BLaER1 (cell line): ENCODE results near the gene UBAC2.

Source experiments
- H3K27ac ChIP-seq: shearing (Covaris generic); formaldehyde crosslinking; 2 replicates; pipeline ENCODE4 v1.8.1; 2022
- H3K27me3 ChIP-seq: shearing (Covaris generic); formaldehyde crosslinking; 2 replicates; pipeline ENCODE4 v1.8.1; 2022
- H3K36me3 ChIP-seq: shearing (Covaris generic); formaldehyde crosslinking; 2 replicates; pipeline ENCODE4 v1.8.1; 2022
- H3K4me1 ChIP-seq: shearing (Covaris generic); formaldehyde crosslinking; 2 replicates; pipeline ENCODE4 v1.8.1; 2022
- H3K4me2 ChIP-seq: shearing (Covaris generic); formaldehyde crosslinking; 2 replicates; pipeline ENCODE4 v1.8.1; 2022
- H3K4me3 ChIP-seq: shearing (Covaris generic); formaldehyde crosslinking; 2 replicates; pipeline ENCODE4 v1.8.1; 2022
- H3K9ac ChIP-seq: shearing (Covaris generic); formaldehyde crosslinking; 2 replicates; pipeline ENCODE4 v1.8.1; 2022
- H3K9me3 ChIP-seq: shearing (Covaris generic); formaldehyde crosslinking; 2 replicates; pipeline ENCODE4 v1.8.1; 2022
- H4K20me1 ChIP-seq: shearing (Covaris generic); formaldehyde crosslinking; 2 replicates; pipeline ENCODE4 v1.8.1; 2022
- Cebpa-rat ChIP-seq: shearing (Covaris generic); IDR thresholded peaks from 2 replicates; pipeline ENCODE4 v1.8.1; 2022

UBAC2 gene

DNA sequence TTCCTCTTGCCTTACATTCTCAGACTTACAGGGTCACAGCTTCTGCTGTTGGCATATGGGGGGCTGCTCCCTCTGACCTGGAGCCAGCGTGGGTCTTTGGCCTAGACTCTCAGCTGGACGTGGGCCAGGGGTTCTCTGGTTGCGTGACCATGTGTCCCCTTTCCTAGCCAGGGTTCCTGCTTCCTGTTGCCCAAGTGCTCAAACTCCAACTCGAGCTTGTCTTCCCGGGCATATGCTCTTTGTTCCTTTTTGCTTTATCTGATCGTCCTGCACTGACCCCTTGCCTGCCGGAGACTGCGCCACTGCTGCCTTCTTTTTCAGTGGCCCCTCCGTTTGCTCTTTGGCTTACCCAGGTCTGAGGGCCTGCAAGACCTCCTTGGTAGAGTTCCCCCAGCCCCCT, 131.8 kb downstream of the UBAC2 start:
- no peaks in the 10 kb centered on the region for H3K9me3 ChIP-seq
- no peak overlapping the region for H3K9ac ChIP-seq
- TF ChIP-seq Cebpa-rat, result no peak
- no peak overlapping the region for H3K27ac ChIP-seq
- peaks cover 45% of the 10 kb centered on the region for H3K36me3 ChIP-seq
- H3K4me1 ChIP-seq, result peaks cover 41% of the 10 kb centered on the region
- no peaks in the 10 kb centered on the region for H3K27me3 ChIP-seq
- H3K4me3 ChIP-seq, result no peak overlapping the region
- no peak overlapping the region for H3K4me2 ChIP-seq
- peaks cover 42% of the 10 kb centered on the region for H4K20me1 ChIP-seq

DNA sequence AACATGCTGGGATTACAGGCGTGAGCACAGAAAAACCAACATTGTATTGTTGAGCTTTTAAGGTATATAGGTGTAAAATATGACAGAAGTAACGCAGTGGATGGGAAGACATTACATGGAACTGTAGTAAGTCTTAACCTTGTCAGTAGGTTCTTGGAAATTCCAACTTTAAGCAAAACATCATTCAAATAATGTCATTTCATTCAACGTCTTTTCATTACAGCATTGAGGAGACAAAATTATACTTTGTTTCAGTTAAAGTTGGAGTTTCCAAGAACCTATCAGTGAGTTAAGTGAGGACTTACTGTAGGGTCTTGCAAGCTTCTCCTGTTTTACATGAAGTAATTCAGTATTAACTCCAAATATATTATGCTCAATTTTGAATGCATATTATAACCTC, 133.6 kb downstream of the UBAC2 start:
- H3K4me1 ChIP-seq, result peaks cover 41% of the 10 kb centered on the region
- no peak overlapping the region for H3K27ac ChIP-seq
- H3K27me3 ChIP-seq, result no peaks in the 10 kb centered on the region
- H3K9me3 ChIP-seq, result no peaks in the 10 kb centered on the region
- no peak for TF ChIP-seq Cebpa-rat
- no peak overlapping the region for H3K4me3 ChIP-seq
- peaks cover 42% of the 10 kb centered on the region for H3K36me3 ChIP-seq
- H4K20me1 ChIP-seq, result peaks cover 50% of the 10 kb centered on the region
- H3K9ac ChIP-seq, result no peak overlapping the region
- peak overlapping the region; percentile 52; the same call in 1 of the 2 replicates for H3K4me2 ChIP-seq

DNA sequence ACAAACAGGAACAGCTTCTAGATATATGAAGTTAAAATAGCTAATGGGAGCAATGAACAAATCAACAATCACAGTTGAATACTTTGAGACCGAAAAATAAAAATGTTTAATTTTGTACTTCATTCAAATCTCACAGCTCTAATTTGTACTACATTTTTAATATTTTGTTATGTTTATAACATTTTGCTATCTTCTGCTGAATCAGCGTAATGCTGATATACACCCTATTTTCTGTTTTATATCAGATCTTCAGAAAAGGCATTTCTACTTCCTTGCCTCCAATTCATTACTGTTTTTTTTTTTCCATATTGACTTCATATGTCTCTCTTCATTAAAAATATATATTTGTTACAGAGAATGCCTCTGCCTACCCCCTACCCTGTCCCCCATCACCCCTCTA, 134.4 kb downstream of the UBAC2 start:
- no peak overlapping the region for H3K4me3 ChIP-seq

DNA sequence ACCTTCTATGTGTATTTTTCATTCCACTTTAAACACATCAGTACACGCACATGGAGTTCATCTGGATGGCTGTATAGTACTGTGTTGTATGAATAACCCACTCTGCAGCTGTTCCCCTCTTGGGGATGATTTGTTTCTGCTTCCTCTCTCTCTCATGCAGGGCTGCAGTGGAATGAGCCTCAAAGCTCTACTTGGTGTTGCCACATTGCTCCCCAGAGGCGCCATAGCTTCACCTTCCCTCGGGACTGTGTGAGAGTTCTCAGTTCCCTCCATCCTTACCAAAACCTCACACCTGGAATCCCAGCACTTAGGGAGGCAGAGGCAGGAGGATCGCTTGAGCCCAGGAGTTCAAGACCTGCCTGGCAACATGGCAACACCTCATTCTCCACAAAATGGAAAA, 134.9 kb downstream of the UBAC2 start:
- no peaks in the 10 kb centered on the region for H3K27me3 ChIP-seq
- no peak overlapping the region for H3K9ac ChIP-seq
- peak; percentile 68; the same call in 1 of the 2 replicates for TF ChIP-seq Cebpa-rat
- no peaks in the 10 kb centered on the region for H3K9me3 ChIP-seq
- peaks cover 51% of the 10 kb centered on the region for H4K20me1 ChIP-seq
- peaks cover 42% of the 10 kb centered on the region for H3K36me3 ChIP-seq
- no peak overlapping the region for H3K27ac ChIP-seq
- H3K4me2 ChIP-seq, result peak overlapping the region; percentile 52
- H3K4me1 ChIP-seq, result peaks cover 41% of the 10 kb centered on the region
- H3K4me3 ChIP-seq, result no peak overlapping the region

More for the DNA sequence above, 134.4 kb downstream of the UBAC2 start:
- peak overlapping the region; percentile 52 for H3K4me2 ChIP-seq
- no peaks in the 10 kb centered on the region for H3K9me3 ChIP-seq
- peaks cover 40% of the 10 kb centered on the region for H3K36me3 ChIP-seq
- H3K27me3 ChIP-seq, result no peaks in the 10 kb centered on the region
- no peak overlapping the region for H3K9ac ChIP-seq
- peaks cover 41% of the 10 kb centered on the region for H3K4me1 ChIP-seq
- H3K27ac ChIP-seq, result no peak overlapping the region
- TF ChIP-seq Cebpa-rat, result no peak
- H4K20me1 ChIP-seq, result peaks cover 51% of the 10 kb centered on the region

DNA sequence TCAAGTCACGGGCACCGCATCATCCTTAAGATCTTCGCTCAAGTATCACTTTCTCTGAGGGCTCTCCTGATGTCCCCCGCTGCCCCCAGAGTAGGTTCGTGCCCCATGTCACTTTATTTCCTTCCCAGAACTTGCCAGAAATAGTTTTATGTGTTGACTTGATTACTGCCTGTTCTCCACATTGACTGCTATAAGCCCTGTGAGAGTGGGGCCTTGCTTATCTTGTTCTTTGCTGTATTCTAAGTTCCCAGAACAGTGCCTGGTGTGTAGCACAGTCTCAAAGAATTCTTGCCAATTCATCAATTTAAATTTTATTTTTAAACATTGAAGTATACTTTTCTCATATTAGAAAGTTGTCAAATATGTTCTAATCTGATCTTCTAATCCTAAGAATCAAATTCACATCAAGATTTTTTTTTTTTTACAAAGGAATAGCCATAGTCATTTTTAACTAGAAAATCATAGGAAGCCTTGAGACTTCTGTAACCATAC, 138.6 kb downstream of the UBAC2 start:
- no peak overlapping the region for H3K4me2 ChIP-seq
- no peak overlapping the region for H3K9ac ChIP-seq
- no peak for TF ChIP-seq Cebpa-rat
- peaks cover 19% of the 10 kb centered on the region for H3K4me1 ChIP-seq
- peaks cover 49% of the 10 kb centered on the region for H4K20me1 ChIP-seq
- peaks cover 60% of the 10 kb centered on the region for H3K36me3 ChIP-seq
- H3K9me3 ChIP-seq, result no peaks in the 10 kb centered on the region
- H3K4me3 ChIP-seq, result no peak overlapping the region
- no peaks in the 10 kb centered on the region for H3K27me3 ChIP-seq
- H3K27ac ChIP-seq, result no peak overlapping the region

DNA sequence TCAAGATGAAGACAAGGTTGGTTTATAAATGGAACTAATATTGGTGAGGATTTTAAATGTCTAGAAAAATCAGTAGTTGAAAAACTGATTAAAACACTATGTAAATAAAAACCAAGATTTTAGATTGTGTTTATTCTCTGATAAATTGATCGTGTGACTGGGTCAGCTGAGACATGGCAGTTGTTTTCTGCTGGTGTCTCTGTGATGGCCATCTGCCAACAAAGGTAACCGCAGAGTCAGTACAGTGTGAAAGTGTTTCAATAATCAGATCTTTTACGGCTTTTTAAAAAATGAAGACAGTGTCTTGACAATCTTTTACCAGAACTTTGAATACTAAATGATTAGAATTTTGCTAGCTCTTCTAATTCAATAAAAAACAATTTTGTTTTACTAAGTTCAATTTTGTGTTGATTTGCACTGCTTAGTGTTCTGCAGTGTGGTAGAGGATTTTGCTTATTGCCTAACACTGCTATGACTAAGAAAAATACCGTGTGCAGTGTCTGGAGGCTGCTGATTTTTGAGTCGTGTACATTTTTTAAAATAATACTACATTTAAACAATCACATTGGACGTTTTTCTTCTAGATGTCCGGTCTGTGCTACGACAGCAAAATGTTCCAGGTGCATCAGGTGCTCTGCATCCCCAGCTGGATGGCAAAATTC, 139.2 kb downstream of the UBAC2 start:
- peaks cover 13% of the 10 kb centered on the region for H3K4me1 ChIP-seq
- no peak overlapping the region for H3K4me3 ChIP-seq
- TF ChIP-seq Cebpa-rat, result no peak
- H3K27me3 ChIP-seq, result no peaks in the 10 kb centered on the region
- H3K9ac ChIP-seq, result no peak overlapping the region
- H3K36me3 ChIP-seq, result peaks cover 66% of the 10 kb centered on the region
- no peaks in the 10 kb centered on the region for H3K9me3 ChIP-seq
- H3K27ac ChIP-seq, result no peak overlapping the region
- peaks cover 47% of the 10 kb centered on the region for H4K20me1 ChIP-seq
- H3K4me2 ChIP-seq, result no peak overlapping the region

DNA sequence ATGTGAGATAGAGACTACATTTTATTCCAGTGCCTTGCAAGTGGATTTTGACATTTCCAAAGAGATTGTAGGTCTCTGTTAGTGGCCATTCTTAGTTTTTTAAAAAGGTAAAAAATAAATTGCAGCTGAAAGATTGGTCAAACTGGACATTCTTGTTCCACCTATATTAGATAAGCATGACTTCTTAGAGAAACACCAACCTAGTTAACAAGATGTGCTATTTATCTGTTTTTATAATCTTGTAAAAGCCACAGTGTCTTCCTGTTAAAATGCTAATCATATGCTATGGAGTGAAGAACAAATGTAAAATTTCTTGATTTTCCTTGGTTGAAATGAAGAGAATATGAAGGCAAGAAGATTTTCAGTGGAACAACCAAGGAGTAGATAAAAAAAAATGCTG, 140.0 kb downstream of the UBAC2 start:
- Histone ChIP-seq H3K27ac (no peak overlapping the region), H3K9me3 (no peaks in the 10 kb centered on the region), H3K4me3 (no peak overlapping the region), H3K4me2 (no peak overlapping the region), H3K27me3 (no peaks in the 10 kb centered on the region), H3K4me1 (peaks cover 5% of the 10 kb centered on the region), H3K9ac (no peak overlapping the region), H3K36me3 (peaks cover 73% of the 10 kb centered on the region), H4K20me1 (peaks cover 39% of the 10 kb centered on the region)
- no peak for TF ChIP-seq Cebpa-rat

DNA sequence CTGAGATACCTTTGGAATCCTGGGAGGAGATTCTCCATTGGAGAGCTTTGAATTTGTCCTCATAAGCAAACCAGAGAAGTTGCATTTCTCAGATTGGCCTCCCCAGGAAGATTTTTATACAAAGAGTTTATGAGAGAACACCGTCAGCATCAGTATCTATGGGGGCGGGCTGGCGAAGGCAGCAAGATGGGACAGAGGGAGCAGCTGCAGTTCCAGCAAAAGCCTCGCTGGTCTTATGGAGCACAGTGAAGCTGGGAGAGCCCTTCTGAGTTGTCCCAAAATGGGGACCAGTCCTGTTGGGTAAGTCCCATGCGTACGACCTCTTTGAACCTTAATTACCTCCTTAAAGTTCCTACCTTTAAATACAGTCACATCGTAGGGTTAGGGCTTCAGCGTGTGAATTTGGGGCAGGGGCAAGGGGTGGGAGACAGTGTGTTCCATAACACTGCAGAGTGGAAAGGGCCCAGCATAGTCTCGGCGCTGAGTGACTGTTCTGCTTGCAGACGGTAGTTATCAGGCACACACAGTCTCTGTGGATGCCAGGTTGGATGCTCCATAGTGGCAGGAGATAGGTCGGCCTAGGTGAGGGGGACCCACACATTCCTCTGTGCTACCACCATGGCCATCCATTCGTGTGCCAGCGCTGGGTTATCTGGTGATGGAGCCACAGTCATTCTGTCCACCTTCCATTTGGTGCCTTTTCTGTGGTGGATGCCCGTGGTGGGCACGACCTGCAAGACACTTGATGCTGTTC, 141.5 kb downstream of the UBAC2 start:
- Histone ChIP-seq H3K27ac (no peak overlapping the region), H3K9ac (no peak overlapping the region), H3K4me2 (no peak overlapping the region), H3K4me1 (peaks cover 13% of the 10 kb centered on the region), H3K4me3 (no peak overlapping the region), H3K27me3 (no peaks in the 10 kb centered on the region), H3K36me3 (peaks cover 88% of the 10 kb centered on the region), H4K20me1 (peaks cover 36% of the 10 kb centered on the region), H3K9me3 (no peaks in the 10 kb centered on the region)
- TF ChIP-seq Cebpa-rat, result no peak

DNA sequence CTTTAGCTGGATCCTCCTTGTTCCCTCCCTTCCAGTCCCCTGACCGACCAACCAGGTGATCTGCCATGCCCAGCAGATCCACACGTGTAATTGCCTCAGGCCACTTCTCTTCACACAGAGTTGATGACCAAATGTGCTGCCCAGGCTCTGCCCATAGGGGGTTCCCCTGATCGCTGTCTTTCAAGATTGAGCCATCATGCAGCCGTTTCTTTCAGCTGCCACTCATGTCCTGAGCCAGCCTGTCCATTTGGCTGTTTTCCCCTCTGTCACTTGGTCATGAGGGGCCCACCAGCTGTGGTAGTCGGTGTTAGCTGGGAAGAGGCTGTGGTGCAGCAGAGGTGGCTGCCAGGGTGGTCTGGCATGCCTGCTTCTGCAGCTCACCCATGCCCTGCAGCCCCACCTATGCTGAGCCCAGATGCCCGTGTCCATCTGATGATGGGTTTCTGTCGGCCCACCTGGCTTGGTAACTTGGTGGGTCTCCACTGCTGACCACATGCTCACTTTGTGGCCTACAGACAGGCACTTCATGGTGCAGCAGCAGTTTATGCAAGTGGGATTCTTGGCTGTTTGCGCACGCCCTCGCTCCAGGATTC, 142.2 kb downstream of the UBAC2 start:
- Histone ChIP-seq H3K27me3 (no peaks in the 10 kb centered on the region), H3K4me3 (no peak overlapping the region), H3K4me2 (no peak overlapping the region), H3K27ac (no peak overlapping the region), H3K36me3 (peaks cover 90% of the 10 kb centered on the region), H4K20me1 (peaks cover 42% of the 10 kb centered on the region), H3K9ac (no peak overlapping the region), H3K9me3 (no peaks in the 10 kb centered on the region), H3K4me1 (peaks cover 20% of the 10 kb centered on the region)
- TF ChIP-seq Cebpa-rat, result no peak
